Stimulated activated CD8-positive, alpha-beta memory T cell treated with anti-CD3 and anti-CD28 coated beads, Interleukin-15, amount 100 ng/mL, for 24 hours (primary cell): ENCODE measurements around the gene DLEC1.

ENCODE experiments used
- DNase-seq: peaks from one replicate; pipeline ENCODE4 v3.0.0-alpha.2; 2020; ENCODE audit warnings: low read depth

The DLEC1 gene

DNA sequence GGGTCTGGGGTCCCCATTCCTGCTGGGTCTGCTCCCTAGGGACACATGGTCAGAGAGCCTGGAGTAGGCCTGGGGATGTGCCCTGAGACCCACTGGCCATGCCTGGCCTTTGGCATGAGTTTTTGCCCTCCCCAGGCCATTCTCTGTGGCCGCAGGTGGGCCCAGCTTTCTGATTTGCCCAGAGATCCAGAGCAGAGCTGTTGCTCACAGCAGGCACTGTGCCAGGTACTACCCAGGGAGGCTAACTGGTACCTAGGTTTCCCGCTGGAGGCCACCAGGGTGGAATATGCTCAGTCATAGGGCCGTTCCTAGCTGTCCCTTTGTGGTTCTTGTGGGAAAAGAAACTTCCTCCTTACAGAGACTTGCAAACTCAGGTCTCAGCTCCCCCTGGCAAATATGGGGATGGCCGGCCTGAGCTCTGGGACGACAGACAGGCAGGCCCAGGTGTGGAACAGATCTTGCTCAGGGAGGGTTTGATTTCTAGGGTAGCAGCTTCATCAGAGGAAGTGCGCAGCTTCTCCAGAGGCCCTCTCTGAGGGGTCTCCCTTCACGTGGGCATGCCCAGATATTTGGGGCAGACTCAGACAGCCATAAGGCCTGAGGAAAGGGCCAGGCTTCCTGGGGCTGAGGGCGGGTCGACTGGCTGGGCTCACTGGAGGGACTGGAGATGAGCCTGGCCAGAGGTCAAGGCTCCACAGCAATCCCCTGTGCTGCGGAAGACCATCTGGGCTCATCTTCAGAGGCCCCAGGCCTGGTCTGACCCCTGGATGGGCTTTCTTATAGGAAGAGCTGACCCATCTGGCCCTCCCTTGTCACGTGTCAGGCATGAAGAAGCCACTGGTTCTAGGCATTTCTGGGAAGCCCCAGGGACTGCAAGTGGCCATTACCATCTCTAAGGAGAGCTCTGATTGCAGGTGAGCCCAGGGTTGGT lies 69.9 kb downstream of the DLEC1 start:
- DNase-seq: no peak

DNA sequence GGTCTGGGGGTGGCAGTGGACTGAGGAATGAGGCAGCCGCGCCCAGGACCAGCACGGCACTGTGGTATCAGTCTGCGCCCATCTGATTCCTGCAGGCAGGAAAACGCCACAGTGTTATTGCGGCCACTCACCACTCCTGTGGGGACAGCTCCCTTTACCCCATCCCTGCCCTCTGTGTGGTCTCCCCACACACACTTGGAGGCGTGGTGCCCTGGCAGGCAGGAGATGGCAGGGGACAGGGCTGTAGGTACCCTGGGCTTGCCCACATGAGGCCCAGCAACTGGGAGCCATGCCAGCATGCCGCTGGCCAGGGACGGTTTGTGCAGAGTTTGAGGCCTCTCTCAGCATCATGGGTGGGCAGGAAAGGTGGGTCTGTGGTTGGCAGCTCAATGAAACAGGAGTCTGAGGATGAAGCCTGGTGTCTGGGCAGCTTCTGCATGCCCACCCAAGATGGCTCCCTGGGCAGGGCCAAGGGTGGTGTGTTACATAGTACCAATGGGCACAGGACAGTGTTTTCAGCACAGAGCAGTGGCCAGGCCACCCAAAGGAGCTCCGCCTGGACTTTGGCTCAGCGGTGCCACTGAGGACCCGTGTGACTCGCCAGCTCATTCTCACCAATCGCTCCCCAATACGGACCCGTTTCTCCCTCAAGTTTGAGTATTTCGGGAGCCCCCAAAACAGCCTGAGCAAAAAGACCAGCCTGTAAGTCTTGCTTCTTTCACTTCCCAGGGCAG lies 70.7 kb downstream of the DLEC1 start:
- DNase-seq: no peak

DNA sequence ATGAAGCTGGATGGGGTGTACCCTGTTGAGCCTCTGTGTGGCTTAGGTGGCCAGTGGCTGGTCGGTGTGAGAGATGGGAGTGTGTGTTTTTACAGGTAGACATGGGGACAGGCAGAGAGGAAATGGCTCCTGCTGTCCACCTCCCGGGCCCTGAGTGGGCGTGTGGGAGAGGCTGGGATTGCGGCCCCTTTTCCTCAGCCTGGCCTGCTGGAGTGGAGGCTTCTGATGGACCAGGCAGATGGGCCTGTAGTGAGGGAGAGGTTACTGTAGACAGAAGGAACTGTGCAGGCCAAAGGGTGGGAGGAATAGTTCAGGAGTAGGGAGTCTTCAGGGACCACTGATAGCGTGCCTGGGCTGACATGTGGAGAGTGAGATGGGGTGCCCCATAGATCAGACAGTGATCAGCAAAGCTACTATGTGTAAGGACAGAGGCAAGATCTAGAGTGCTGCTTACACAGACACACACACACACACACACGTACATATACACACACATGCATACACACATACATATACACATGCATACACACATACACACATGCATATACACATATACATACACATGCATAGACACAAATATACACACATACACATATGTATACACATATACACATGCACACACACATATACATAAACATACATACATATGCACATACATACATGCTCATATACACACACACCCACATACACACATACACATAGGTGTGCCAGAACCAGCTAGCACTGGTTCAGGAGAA lies 71.5 kb downstream of the DLEC1 start:
- DNase-seq: no peak

DNA sequence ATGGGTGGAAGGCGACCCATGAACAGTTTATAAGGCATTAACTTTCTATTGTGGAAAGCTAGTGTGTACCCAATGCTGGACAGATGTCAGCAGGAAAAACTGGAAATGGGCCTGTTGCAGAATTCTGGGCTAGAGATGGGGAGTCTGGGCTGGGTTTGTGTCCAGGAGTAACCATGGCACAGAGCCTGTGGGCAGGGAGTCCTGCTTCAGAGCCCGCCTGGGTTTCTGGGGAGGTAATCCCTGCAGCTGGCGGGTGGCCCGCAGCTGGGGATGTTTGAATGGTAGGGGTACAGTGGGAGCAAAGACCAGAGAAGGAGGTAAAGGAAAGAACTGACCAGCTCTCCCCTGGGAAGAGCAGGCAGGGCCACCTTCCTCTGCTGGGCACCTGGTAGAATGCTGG lies 72.2 kb downstream of the DLEC1 start:
- DNase-seq: no peak

DNA sequence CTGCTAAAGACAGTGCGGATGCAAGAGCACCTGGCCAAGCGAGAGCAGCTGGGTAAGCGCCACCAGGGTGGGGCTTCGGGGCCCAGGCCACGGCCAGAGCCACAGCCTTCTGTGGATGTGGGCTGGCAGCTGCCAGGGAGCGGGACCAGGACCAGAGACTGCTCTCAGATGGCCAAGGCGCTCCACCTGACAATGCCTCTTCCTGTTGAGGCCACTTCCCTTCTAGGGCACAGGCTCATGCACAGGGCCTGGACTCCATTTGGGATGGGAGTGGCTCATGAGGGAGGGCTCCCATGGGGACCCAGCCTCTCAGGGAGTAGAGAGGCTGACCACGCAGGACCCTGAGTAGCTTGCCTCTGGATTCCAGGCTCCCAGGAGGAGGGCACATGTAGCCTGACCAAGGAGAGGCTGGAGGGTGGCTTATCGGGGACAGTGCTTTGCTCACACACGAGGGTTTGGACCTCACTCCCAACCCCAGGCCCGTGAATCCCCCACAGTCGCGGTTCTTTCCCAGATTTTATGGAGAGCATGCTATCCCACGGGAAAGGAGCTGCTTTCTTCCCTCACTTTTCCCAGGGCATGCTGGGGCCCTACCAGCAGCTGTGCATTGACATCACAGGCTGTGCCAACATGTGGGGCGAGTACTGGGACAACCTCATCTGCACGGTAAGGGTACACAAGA lies 72.8 kb downstream of the DLEC1 start:
- no peak for DNase-seq

DNA sequence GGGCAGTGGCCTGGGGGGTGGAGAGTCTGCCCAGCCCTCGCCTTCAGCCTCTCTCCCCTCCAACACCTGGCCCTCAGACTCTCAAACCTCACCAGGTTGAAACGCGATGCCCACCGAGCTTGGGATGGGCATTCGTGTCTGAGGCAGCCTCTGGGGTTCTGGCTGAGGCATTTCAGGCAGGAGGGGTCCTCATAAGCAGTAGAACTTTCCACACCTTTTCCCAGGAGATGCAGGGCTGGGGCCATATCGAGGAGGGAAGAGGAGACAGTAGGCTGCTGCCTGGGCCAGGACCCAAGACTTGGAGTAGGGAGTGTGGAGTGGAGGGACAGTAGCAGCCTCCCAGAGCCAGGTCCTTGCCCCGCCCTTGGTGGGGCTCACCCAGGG lies 73.4 kb downstream of the DLEC1 start:
- no peak for DNase-seq

DNA sequence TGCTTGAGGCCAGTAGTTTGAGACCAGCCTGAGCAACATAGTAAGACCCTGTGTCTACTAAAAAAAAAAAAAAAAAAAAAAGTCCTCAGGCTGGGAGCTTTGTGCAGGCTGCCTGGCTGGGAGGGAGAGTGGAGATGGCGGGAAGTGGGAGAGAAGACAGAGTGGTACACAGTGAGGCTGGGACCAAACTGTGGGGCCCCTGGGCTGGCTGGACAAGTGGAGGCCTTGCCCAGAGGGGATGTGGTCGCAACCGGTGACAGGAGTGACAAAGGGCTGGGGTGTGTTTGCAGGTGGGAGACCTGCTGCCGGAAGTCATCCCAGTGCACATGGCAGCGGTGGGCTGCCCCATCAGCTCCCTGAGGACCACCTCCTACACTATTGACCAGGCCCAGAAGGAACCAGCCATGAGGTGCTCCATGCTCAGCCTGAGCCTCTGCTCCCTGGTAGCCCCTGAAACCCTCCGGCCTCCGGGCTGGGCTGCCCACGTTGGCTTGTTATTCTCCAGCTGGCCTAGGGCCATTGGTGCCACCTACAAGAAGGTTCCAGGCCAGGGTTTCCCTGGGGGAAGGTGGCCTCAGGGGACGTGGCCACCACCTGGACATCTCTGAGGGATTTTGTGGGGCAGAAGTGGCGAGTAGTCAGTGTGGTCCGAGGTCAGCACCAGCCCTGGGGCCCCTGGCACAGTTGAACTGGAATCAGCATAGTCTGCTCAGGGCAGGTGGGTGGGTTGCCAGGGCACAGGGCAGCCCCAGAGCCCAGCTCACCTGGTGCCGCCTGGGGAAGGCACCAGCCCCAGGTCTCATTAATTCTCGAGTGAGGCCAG lies 75.3 kb downstream of the DLEC1 start:
- no peak for DNase-seq

DNA sequence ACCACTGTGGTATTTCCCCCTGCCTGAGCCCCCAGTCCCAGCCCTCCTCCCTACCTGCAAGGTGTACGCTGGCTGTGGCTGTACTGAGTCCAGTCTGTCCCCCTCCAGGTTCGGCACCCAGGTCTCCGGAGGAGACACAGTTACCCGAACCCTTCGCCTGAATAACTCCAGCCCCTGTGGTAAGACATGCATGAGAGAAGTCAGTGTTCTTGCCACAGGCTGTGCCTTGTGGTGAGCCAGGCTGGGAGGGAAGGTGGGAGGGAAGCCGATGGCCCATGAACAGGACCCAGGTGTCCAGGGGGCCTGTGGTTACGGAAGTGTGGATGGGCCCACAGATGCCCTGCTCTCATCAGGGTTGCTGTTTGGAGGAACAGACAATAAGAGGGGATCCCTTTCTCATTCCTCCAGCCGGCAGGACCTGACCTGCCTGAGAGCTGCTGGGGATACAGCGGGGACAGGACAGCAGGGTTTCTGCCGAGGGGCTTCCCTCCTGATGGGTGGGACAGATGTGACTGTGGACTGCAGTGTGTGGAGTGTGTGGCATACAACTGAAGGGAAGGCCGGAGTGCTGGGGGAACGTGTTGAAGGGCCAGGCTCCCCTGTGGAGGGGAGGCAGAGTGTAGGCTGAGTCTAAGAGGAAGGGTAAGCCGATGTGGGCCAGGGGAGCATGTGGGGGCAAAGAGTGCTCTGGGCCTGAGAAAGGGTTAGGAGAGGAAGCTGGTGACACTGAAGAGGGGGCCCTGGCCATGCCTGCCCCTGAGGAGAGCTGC lies 76.1 kb downstream of the DLEC1 start:
- no peak for DNase-seq

DNA sequence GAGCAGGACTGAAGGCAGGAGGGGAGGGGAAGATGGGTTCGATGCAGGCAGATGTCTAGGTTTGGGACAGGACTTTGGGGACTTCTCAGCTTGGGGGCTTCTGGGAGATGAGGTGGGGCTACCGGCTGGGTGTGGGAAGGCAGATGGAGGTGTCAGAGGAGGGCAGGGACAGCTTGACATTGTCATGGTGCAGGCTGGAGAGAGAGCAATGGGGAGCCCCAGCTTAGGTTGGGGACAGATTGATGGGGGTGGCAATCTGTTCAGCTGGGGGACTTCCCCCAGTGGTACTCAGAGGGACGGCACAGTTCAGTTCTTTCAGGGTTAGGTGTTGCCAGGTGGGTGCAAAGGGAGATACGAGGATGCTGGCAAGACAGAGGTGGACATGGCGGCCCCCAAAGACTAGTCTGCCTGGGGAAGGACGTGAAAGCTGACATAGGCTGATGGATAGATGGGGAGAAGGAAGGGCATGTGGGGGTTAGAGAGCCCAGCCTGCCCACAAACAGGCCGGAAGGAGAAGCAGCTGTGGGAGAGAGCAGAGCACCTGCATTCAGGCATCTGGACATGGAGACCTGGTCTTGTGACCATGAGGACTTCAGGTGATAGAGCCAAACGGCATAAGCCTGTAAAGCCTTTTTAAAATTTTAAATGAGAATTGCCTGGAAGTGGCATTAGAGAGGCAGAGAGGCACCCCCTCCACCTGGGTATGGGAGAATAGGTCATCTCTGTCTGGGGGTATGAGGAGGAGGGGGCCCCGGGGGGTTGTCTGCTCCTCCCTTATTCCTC lies 76.8 kb downstream of the DLEC1 start:
- DNase-seq: no peak

DNA sequence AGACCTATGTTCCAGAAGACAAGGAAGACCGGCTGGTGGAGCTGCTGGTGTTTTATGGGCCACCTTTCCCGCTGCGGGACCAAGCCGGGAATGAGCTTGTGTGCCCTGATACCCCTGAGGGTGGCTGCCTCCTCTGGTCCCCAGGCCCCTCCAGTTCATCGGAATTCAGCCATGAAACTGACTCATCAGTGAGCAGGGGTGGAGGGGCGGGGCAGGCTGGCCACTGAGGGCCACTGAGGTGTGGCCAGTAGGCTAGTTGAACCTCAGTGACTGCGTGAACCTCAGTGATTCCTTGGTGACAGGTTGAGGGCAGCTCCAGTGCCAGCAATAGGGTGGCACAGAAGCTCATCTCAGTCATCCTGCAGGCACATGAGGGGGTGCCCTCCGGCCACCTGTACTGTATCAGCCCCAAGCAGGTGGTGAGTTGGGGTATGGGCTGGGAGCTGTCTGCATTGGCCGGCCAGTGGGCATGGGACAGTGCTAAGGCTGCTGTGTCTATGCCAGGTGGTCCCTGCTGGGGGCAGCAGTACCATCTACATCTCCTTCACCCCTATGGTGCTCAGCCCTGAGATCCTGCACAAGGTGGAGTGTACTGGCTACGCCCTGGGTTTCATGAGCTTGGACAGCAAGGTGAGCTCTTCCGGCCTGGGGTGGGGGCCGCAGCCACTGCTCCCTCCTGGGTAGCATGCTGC lies 77.6 kb downstream of the DLEC1 start:
- DNase-seq: no peak

DNA sequence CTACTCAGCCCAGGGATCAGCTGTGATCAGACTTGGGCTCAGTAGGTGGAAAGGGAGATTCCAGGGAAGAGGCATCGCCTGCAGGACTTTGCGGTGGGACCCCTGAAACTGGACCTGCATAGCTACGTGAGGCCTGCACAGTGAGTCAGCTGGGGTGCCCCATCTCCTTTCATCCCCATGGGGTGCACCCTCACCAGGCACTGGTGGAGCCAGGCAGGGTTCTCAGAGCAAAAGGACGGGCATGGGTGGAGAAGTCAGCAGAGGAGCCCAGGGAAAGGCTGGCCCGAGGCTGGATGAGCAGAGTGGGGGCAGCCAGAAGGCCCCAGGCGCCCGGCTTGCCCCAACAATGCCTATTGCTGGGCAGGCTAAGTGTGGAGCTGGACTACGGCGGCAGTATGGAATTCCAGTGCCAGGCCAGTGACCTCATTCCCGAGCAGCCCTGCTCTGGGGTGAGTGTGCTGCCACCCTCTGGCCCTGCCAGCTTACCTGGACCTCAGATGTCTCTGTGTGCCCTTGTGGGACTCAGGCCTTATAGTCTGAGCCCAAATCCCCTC lies 78.2 kb downstream of the DLEC1 start:
- DNase-seq: no peak

DNA sequence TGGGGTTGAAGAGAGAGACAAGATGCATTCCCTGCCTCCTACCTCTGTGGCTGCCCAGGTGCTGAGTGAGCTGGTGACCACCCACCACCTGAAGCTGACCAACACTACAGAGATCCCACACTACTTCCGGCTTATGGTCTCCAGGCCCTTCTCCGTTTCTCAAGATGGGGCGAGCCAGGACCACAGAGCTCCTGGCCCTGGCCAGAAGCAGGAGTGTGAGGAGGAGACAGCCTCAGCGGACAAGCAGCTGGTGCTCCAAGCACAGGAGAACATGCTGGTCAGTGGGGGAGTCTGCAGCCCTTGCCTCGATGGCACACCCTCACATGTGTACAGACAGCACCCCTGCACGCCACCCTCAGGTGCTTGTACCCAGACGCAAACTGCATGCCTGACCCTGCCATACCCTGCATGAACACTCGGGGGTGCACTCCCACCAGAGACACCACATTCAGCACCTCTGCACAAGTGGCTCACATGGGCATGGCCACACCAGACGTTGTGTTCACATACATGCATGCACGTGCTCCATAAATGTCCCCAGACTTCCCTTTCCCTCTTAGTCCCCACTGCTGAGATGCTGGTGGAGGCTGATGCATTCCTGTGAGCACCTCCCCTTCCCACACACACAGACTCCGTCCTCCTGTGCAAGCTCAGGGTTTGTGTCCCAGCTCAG lies 78.9 kb downstream of the DLEC1 start:
- DNase-seq: peak; percentile 45

DNA sequence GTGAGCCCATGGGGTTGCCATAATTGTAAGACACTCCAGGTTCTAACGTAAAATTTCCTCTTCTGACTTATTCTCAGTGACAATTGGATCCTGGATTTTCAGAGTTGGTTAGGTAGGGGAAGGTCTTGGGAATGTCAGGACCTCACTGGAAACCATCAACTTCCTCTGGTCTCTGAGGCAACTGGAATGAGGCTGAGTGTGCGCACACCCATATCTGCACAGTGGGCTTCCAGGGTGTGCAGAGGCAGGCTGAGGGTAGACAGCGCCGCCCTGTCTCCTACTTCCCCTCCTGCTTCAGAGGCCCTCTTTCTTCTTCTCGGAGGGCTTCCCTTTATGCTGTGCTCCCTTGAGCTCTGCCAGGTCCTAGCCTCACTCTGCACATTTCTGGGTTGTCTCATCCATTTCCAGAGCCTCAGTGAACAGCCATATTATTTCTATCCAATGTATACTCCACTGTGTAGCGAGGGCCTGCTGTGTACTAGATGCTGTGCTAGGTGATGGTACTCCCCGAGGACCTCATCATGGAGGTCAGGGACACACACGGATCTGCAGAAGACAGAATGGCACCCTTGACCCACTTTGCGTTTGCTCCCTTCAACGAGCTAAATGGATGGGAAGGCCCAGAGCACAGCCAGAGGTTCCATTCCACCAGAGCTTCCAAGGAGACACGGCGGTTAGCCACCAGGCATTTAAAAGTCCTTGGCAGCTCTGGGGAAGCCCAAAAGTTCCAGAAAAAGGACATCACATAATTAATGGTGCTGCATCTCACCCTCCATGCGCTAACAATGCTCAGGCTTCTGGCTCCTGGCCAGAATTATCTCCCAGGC lies 79.6 kb downstream of the DLEC1 start:
- no peak for DNase-seq

DNA sequence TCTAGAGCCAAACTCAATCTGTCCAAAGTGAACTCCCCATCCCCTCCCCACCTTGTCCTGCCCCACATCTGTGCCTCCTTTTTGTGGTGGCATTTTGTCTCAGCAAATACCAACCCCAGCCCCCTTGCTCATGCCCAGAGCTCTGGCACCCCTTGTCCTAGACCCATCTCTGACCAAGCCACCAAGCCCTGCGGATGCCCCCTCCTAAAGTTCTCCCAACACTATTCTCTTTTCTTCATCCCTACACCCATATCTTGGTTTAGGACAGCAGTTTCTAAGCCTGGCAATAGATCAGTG lies 80.2 kb downstream of the DLEC1 start:
- DNase-seq: no peak

DNA sequence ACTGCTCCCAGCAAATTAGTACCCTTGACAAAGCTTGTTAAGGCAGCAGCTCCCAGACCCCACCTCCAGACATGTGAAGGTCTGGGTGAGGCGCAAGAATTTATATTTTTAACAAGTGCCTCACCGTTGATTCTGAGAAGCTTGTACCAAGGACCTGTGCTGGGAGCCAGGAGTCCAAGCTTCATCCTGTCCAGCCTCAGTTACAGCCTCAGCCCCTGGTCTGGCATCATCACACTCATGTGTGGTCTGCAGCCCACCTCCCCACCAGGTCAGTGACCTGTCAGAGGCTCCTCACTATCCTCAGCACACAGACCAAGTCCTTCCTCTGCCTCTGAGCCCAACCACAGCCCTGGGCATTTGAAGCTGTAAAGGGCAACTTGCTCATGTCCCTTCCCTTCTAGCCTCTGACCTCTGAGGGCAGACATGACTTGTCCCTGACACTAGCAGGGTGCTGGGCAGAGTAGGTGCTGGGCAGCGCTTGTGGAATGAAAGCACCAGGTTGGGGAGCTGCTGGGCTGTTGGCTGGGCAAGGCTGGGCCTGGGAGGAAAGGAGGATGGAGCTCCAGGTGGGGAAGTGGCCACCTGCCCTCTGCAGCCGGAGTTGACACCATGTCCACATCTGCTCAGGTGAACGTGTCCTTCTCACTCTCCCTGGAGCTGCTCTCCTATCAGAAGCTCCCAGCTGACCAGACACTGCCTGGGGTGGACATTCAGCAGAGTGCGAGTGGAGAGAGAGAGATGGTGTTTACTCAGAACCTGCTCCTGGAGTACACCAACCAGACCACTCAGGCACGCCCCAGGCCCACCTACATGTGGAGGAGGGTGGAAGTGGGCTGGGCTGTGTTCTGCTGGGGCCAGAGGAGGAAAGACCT lies 81.0 kb downstream of the DLEC1 start:
- DNase-seq: no peak

DNA sequence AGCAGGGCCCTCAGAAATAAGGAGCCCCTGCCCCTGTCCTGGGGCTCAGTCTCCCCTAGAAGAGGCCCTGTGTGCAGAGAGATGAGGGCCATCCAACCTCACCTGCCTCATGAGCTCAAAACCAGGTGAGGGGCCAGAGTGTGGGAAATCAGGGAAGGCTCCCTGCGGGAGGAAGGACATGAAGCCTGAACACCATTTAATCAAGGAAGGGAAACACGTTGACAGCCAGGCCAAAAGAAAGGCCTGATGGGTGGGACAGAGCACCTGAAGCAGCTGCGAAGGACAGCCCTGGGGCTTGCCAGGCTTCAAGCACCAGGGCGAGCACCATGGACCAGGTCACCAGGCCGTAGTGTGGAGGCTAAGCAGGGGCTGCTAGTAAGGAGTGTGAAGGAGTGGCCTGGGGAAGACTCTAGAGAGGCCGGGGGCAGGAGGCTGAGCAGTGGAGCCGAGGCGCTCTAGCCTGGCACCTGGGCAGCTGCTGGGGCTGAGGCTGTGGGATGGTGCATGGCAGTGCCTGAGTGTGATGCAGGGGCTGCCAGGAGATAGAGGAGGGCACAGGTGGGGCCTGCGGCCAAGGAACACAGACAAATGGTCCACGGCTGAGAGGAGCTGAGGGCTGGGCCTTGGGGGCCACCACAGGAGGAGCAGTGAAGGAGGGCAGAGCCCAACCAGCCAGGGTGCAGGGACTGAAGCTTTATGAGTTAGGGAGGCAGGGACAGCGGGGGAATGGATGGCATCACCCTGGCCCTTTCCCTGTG lies 81.9 kb downstream of the DLEC1 start:
- no peak for DNase-seq
